ENCODE data around the gene SETD9.

The SETD9 gene

DNA sequence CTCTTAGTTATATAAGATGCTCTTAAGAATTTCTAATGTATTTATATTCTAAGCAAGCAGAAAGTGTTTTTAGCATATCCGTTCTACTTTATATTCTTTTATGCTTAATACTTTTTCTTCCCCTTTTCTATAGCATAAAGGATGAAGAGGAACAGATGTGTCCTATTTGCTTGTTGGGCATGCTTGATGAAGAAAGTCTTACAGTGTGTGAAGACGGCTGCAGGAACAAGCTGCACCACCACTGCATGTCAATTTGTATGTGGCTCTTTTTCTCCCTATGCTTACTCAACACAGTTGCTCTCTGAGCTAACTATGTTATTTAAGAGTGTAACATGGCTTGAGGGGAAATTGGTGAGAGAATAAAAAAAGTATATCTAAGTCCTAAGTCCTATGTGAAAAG, 37.6 kb upstream of the SETD9 start:
- peaks cover 94% of the 10 kb centered on the region for H3K36me3 ChIP-seq (ENCODE audit: insufficient read depth, low read length)
- no peak overlapping the region for H3K4me3 ChIP-seq (ENCODE audit: low read length, poor library complexity, severe bottlenecking)
- no peak for TF ChIP-seq CTCF (conservative IDR thresholded peaks at IDR 0.05; ENCODE audit: low read length)
- TF ChIP-seq EZH2phosphoT487 (IDR thresholded peaks at IDR 0.05; ENCODE audit: borderline replicate concordance): no peak
- no peaks in the 10 kb centered on the region for H3K4me1 ChIP-seq (ENCODE audit: insufficient read depth, low read length, poor library complexity, severe bottlenecking)
- H3F3A ChIP-seq (ENCODE audit: low read depth): no peaks in the 10 kb centered on the region
- H3K27me3 ChIP-seq (ENCODE audit: insufficient read depth, low read length, poor library complexity, severe bottlenecking): no peaks in the 10 kb centered on the region
- H3K9me2 ChIP-seq (replicated peaks; ENCODE audit: low read depth, low read length): no peaks in the 10 kb centered on the region
- no peaks in the 10 kb centered on the region for H4K20me1 ChIP-seq (ENCODE audit: insufficient read depth, low read length, poor library complexity, severe bottlenecking)
- H2AFZ ChIP-seq (ENCODE audit: low read length): no peak overlapping the region
- H3K9me3 ChIP-seq (ENCODE audit: insufficient read depth, low read depth, low read length): no peaks in the 10 kb centered on the region
- H3K4me2 ChIP-seq (ENCODE audit: low read depth, low read length, poor library complexity, severe bottlenecking): no peak overlapping the region
- no peak overlapping the region for H3K9ac ChIP-seq (ENCODE audit: low read depth, low read length, poor library complexity, severe bottlenecking)
- H3K79me2 ChIP-seq (ENCODE audit: insufficient read depth, low read length): no peaks in the 10 kb centered on the region

GRCh38 chr5:56873056-56873455, 36.3 kb upstream of the SETD9 start:
- peaks cover 94% of the 10 kb centered on the region for H3K36me3 ChIP-seq (ENCODE audit: insufficient read depth, low read length)
- H3K4me3 ChIP-seq (ENCODE audit: low read length, poor library complexity, severe bottlenecking): no peak overlapping the region
- TF ChIP-seq EZH2phosphoT487 (IDR thresholded peaks at IDR 0.05; ENCODE audit: borderline replicate concordance) (no peak), CTCF (conservative IDR thresholded peaks at IDR 0.05; ENCODE audit: low read length) (no peak)

GRCh38 chr5:56876327-56876726, 33.1 kb upstream of the SETD9 start:
- H3K9ac ChIP-seq (ENCODE audit: low read depth, low read length, poor library complexity, severe bottlenecking): no peak overlapping the region
- no peaks in the 10 kb centered on the region for H3K79me2 ChIP-seq (ENCODE audit: insufficient read depth, low read length)
- TF ChIP-seq EZH2phosphoT487 (IDR thresholded peaks at IDR 0.05; ENCODE audit: borderline replicate concordance) (no peak), CTCF (conservative IDR thresholded peaks at IDR 0.05; ENCODE audit: low read length) (no peak)
- no peak overlapping the region for H2AFZ ChIP-seq (ENCODE audit: low read length)
- H3K27me3 ChIP-seq (ENCODE audit: insufficient read depth, low read length, poor library complexity, severe bottlenecking): no peaks in the 10 kb centered on the region
- H3K9me2 ChIP-seq (replicated peaks; ENCODE audit: low read depth, low read length): no peaks in the 10 kb centered on the region
- no peak overlapping the region for H3K4me2 ChIP-seq (ENCODE audit: low read depth, low read length, poor library complexity, severe bottlenecking)
- H4K20me1 ChIP-seq (ENCODE audit: insufficient read depth, low read length, poor library complexity, severe bottlenecking): no peaks in the 10 kb centered on the region
- no peaks in the 10 kb centered on the region for H3F3A ChIP-seq (ENCODE audit: low read depth)
- H3K9me3 ChIP-seq (ENCODE audit: insufficient read depth, low read depth, low read length): no peaks in the 10 kb centered on the region
- no peak overlapping the region for H3K4me3 ChIP-seq (ENCODE audit: low read length, poor library complexity, severe bottlenecking)
- H3K4me1 ChIP-seq (ENCODE audit: insufficient read depth, low read length, poor library complexity, severe bottlenecking): no peaks in the 10 kb centered on the region
- H3K36me3 ChIP-seq (ENCODE audit: insufficient read depth, low read length): peaks cover 94% of the 10 kb centered on the region

More at GRCh38 chr5:56873056-56873455, 36.3 kb upstream of the SETD9 start:
- Histone ChIP-seq H2AFZ (ENCODE audit: low read length) (no peak overlapping the region), H3K4me1 (ENCODE audit: insufficient read depth, low read length, poor library complexity, severe bottlenecking) (no peaks in the 10 kb centered on the region), H3K9me3 (ENCODE audit: insufficient read depth, low read depth, low read length) (no peaks in the 10 kb centered on the region), H3K79me2 (ENCODE audit: insufficient read depth, low read length) (no peaks in the 10 kb centered on the region), H3K4me2 (ENCODE audit: low read depth, low read length, poor library complexity, severe bottlenecking) (no peak overlapping the region), H3K9me2 (replicated peaks; ENCODE audit: low read depth, low read length) (no peaks in the 10 kb centered on the region), H3K27me3 (ENCODE audit: insufficient read depth, low read length, poor library complexity, severe bottlenecking) (no peaks in the 10 kb centered on the region), H3F3A (ENCODE audit: low read depth) (no peaks in the 10 kb centered on the region), H3K9ac (ENCODE audit: low read depth, low read length, poor library complexity, severe bottlenecking) (no peak overlapping the region), H4K20me1 (ENCODE audit: insufficient read depth, low read length, poor library complexity, severe bottlenecking) (no peaks in the 10 kb centered on the region)

Data from Loucy (cell line).